ENCODE results near the gene TTI1.
A peak's percentile ranks its signal among the peaks of the same experiment; 100 is the strongest.
"Not testable (repeated sequence)": the region's sequence is repeated elsewhere in the genome, so short reads cannot be mapped to it uniquely, and the experiment has no call there.

TTI1 gene

DNA sequence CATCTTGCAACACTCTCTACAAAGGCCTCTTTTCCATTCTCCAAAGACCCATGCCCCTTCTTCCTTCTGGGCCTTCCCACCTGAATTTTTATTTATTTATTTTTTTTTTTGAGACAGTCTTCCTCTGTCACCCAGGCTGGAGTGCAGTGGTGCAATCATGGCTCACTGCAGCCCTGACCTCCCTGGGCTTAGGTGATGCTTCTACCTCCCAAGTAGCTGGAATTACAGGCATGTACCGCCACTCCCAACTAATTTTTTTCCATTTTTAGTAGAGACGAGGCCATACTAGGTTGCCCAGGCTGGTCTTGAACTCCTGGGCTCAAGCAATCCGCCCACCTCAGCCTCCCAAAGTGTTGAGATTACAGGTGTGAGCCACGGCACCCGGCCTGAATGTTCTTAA lies 23.8 kb downstream of the TTI1 start:
- DNase-seq (ENCODE audit: low read depth), result not testable (repeated sequence)

GRCh38 chr20:38008233-38008944 lies 24.9 kb downstream of the TTI1 start:
- DNase-seq (ENCODE audit: low read depth), result no peak

- no peak for DNase-seq (ENCODE audit: low read depth)
Measured at GRCh38 chr20:38007526-38007925, 25.7 kb downstream of the TTI1 start.

DNA sequence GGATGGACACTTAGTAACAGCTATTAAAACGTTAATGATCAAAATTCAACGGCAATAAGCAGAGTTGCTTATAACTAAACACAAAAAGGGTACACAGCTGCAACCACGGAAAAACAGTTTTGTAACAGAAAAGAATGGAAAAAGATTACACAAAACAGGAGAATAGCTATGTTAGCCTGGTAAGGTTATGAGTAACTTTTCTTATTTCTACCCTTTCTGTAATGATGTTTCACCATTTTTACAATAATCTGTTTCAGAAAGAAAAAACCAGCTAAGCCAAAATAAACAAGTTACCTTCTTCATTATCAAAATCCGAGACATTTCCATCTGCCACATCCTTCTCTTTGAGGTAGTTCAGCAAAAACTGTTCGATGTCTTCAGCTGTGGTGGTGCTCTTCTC lies 27.4 kb downstream of the TTI1 start:
- DNase-seq (ENCODE audit: low read depth), result no peak

- no peak for DNase-seq (ENCODE audit: low read depth)
Measured at GRCh38 chr20:38004416-38004815, 28.8 kb downstream of the TTI1 start.

DNA sequence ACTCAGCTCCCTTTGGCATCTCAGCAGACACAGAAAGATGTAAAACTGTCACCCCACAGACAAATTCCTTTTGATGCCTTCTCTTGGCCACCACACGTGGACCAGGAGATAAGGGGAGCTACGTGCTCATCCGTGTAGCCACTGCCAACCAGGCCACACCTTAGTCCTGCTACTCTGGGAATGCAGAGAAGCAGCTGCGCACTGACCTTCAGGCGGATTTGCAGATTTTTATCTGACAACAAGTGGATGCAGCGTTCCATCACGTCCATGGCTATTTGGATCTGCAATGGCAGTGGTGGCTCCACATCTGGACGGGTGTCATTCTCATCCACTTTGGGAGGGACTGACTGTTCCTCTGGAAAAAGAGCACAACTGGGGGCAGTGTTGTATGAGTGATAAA lies 30.8 kb downstream of the TTI1 start:
- no peak for DNase-seq (ENCODE audit: low read depth)

- no peak for DNase-seq (ENCODE audit: low read depth)
Measured at GRCh38 chr20:38001981-38002380, 31.3 kb downstream of the TTI1 start.

DNA sequence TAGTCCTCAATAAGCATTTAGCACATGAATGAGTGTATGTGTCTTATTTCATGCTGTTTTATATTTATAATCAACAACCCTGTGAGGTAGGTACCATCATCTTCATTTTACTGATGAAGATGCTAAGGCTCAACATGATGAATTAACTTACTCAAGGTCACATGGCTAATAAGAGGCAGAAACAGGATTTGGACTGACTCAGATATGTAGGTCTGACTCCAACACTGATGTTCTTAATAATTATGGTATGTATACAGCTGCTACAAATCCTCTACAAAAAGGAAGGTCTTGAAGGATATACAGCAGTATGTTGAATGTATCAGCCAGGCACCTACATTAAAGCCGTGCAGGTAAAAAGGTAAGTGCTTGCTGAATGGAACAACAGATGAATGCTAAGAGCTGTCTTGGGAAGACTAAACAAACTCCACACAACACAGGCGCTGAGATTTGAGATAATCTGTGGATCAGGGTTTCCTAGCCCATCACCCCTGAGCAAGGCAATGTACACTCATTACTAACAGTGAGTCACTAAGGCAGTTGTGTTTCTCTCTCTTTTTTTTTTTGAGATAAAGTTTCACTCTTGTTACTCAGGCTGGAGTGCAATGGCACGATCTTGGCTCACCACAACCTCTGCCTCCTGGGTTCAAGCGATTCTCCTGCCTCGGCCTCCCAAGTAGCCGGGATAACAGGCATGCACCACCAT lies 31.9 kb downstream of the TTI1 start:
- no peak for DNase-seq (ENCODE audit: low read depth)

DNA sequence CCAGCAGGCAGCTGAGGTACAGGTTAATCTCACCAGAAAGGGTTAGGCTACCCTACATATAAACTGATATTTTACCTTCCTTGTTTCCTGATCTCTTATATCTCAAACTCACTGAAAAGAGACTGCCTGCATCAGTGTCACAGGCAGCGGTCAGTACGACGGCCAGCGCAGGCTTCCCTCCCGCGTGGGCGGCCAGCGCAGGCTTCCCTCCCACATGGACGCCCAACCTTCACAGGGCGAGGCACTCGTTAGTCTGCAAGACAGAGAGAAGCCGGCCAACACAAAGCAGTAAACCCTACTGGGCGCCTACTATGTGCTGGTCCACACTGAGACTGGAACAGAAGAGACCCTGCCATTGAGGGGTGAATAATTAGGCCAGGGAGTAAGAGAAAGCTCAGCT lies 33.0 kb downstream of the TTI1 start:
- no peak for DNase-seq (ENCODE audit: low read depth)

DNA sequence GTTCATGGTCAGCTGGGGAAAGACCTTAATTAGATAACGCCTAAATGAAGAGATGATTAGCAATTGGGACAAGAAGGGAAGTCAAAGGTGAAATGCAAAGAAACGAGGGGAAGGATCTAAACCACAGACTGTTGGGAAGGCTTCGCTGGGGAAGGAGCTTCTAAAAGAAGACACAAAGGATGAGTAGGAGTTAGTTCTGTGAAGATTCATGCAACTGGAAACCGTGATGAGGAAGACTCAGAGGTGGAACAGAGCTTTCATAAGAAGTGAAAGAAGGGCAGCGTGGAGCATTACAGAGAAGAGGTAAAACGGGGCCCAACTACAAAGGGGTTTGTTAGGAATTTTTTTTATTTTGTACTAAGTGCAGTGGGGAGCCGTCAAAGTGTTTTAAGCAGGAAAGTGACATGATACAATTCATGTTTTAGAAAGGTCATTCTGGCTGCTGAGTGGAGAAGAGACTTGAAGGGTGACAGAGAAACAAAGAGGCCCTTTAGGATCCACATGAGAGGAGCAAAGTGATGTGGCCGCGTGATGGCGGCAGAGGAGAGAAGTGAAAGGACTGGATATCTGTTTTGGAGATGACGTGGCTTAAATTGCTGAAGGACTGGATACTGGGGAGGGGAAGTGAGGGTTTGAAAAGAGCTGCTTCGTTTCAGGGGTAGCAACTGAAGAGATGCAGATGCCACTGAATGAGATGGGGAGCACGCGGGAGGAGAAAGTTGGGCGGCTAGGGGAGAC lies 33.6 kb downstream of the TTI1 start:
- no peak for DNase-seq (ENCODE audit: low read depth)

GRCh38 chr20:37997516-37997915 lies 35.7 kb downstream of the TTI1 start:
- no peak for DNase-seq (ENCODE audit: low read depth)

DNA sequence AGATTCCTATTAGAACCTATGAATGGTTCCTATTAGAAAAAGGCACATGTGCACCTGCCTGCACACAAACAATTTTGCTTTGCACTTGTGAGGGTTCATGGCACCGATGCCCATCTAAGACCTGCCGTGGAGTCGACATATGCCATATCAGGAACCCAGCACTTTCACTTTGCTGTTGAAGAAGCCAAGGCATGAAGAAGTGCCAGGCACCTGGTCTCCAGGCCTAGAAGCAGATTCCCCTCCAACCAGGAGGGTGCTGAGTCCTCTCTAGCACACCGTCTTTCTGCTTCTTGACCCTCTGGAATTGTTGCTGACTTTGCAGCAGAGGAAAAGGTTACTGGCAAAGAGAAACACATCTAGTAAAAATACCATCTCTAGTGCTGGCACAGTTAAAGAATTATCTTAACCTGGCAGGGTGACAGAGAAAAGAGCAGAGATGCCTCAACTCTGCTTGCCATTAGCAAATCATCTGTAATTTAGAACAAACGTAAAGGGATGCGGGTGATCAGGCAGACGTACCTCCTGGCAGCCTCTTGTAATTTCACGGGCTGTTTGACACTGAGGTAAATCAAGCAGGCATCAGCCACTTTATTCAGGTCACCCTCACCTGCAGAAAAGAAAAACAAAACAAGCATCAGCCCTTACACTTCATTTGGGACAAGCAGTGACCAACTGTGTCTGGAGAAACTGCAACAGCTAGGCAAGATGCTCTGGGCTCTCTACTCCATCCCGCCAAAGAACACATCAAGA lies 37.2 kb downstream of the TTI1 start:
- no peak for DNase-seq (ENCODE audit: low read depth)

- no peak for DNase-seq (ENCODE audit: low read depth)
Measured at GRCh38 chr20:37994512-37994911, 38.7 kb downstream of the TTI1 start.

DNA sequence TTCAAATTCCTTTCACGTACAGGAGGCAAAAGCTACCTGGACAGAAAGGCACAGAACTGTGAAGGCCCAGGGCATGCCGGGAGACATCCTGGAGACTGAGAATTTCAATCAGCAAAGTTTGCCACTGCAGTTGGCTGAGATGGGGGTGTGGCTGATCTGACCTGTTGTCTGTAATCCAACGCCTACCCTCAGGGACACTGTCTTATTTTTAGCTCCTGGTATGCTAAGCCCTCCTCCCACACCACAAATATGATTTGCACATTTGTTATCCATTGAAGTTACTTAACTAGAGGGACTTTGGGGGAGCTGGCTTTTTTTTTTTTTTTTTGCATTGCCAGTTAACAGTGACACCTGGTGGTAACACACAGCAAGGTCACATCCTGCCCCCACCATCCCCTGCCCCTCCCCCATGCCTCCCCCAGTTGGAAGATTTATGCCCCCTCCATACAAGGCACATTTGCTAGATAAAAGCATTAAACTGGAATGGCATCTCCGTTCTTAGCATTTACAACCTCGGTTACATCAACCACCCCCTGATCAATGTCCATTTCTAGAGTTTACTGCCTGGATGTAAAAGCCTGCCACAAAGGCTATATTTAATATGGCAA lies 40.4 kb downstream of the TTI1 start:
- DNase-seq (ENCODE audit: low read depth), result no peak

- no peak for DNase-seq (ENCODE audit: low read depth)
Measured at GRCh38 chr20:37991908-37992307, 41.3 kb downstream of the TTI1 start.

DNA sequence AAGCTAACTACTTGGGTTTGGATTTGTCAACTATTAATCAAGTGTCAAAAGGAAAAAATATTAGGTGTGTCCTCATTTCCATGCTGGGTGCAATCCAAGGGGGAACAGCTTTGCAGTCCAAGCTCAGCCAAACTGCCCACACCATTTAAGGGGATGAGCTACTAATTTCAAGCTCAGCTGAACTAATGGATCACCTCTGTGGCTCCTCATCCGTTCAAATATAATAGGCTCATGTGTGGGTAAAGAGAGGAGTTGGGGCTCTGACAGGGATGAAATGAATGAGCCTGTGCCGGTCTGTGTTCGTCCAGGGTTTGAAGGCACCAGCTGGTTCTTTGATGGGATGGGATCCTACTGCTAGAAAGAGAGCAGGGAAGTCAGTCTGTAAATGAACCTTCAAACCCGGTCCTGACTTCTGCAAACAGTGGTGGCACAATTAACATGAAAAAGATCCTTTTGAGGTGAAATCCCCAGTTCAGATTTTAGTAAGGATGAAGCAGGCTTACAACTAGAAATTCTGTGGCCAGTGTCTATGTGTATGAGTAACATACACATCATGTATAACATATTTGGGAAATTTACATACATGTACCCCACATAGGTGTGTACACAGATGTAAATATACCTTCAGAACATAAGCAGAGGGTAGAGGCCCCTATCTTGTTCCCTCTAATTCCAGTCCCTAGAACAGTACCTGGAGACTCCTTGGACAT lies 41.9 kb downstream of the TTI1 start:
- DNase-seq (ENCODE audit: low read depth), result no peak

- DNase-seq (ENCODE audit: low read depth), result peak; percentile 17
Measured at GRCh38 chr20:37990571-37991151, 42.6 kb downstream of the TTI1 start.

DNA sequence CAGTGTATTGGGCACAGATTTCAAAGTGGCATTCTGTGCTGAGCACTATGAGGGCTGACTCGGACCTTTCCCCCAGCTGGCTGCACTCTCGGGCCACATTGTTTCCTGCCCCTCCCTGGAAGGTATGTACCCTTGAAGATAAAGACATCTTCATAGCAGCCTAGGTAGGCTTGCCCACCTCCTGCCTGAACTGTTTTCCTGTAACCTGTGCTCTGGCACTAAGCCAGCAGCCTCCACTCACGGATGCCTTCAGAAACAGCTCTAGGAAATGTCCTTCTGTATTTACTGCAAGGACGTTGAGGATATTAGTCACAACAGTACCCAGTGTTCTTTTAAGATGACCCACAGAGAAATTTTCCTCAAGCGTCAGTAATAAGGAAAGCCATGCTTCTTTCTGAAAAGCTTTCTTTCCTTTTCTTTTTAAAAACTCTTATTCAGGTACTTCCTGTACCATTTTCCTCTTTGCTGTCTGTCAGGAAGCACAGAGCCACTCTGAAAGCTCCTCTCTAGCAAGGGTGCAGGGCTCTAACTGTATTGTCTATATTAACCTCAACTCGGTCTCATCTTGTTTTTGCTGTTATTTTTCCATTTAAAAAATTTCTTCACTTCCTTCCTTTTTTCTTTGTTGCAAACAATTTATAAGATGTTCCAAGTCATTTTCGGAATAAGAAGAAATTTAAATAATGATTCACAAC lies 43.5 kb downstream of the TTI1 start:
- DNase-seq (ENCODE audit: low read depth), result no peak

DNA sequence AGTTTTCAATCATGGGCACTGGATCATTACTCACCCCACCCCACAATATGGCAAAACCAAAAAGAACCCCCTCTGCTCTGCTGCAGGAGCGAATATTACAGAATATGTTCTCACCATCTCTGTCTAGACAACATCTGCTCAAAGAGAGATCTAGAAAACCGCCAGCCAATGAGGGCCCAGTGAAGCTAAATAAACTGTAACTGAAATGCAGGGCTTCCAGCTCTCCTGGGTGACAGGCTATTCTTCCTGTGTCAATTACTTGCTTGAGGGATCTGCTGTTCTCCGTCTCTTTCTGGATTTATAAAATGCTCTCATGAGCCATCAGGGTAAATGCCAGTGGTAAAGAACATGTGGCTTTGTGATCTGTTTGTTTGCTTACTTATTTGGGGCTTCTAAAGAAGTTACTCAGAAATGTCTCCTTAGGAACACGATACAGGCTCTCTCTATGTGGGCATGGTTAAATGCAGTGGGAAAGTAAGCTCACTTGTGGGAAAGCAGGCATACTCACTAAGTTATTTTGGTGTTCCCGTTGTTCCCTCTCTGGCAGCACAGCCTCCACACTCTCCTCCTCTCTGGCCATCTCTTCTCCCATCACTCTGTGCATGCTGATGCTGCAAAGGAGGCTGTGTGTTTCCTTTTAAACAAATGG lies 44.8 kb downstream of the TTI1 start:
- DNase-seq (ENCODE audit: low read depth), result no peak

Measured in stimulated activated CD8-positive, alpha-beta memory T cell treated with anti-CD3 and anti-CD28 coated beads, Interleukin-15, amount 100 ng/mL, for 24 hours (primary cell).